GM18870 (cell line): ENCODE measurements around the gene ARID5B.

Experiments used
- ATAC-seq: cut with Tn5 transposase; IDR thresholded peaks from one replicate; pipeline ENCODE4 v1.9.1; 2021; ENCODE audit warnings: moderate library complexity; ENCODE audit not compliant: unreplicated experiment

ARID5B gene

DNA sequence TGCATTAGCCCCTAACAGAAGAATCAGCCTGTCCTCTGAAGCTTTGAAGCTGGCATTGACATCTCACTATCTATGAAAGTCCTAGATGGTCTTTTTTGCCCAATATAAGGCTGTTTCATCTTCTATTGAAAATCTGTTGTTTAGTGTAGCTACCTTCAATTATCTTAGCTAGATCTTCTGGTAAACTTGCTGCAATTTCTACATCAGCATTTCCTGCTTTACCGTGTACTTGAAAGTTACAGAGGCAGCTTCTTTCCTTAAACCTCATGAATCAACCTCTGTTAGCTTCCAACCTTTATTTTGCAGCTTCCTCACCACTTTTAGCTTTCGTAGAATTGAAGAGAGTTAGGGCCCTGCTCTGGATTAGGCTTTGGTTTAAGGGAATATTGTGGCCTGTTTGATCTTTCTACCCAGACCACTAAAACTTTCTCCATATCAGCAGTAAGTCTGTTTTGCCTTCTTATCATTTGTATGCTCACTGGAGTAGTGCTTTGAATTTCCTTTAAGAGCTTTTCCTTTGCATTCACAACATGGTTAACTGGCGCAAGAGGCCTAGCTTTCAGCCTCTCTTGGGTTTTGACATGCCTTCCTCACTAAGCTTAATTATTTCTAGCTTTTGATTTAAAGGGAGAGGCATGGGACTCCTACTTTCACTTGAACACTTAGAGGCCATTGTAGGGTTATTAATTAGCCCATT lies 32.5 kb downstream of the ARID5B start:
- ATAC-seq, result no peak

DNA sequence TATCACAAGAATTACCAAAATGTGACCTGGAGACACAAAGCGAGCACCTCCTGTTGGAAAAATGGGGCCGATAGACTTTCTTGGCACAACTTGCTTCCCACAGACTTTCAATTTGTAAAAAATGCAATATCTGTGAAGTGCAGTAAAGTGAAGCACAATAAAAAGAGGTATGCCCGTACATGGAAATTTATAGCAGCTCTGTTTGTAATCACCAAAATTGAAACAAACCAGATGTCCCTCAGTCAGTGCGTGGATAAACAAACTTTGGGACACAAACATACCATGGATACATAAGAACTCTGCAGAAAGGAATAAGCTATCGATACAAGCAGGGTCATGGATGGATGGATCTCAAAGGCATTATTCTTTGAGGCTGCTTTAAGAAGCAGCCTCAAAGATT lies 33.6 kb downstream of the ARID5B start:
- ATAC-seq, result no peak

DNA sequence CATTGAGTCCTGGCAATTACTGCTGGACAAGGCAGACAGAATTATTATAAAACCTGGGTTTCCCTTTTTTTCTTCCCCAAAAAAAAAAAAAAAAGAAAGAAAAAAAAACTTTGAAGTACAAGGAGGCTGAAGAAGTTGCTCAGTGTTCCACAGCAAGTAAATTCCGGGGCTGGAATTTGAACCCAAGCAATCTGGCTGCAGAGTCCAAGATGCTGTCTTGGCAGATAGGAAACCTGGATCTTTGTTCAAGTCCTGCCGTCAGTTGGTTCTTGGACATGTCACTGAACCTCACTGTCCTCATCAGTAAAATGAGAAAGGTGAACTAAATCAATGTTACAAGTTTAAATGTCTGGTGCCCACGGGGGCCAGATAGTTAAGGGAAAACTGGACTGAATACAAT lies 35.3 kb downstream of the ARID5B start:
- no peak for ATAC-seq

DNA sequence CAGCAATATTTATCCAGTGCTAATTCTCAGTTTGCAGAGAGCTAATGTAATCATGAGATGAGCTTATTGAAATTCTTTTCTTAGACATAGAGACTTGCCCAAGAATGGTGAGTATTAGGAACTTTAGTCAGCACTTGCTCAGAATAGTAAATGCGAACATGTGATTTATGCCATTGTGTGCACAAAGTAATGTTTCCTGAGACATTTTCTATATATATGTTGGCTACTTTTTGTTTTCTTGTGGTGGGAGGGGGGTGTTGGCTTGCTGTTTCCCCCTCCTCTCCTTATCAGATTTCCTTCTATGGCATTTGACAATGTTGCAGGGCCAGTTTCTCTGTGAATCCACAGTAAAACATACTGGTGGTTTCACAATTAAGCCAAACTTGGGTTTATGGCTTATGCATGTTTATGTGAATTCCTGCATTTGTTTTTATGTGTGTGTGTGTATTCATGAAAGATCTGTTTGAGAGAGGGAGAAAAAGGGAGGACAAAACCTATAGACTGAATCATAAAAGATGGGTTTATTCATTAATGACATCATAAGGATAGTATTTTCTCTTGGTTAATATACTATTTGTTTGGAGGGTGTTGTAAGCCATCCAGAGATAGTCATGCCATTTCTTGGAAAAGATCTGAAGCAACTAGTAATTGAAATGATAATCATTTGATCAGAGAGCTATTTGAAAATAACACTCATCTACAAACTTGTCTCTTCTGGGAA lies 36.3 kb downstream of the ARID5B start:
- peak; percentile 35 for ATAC-seq

DNA sequence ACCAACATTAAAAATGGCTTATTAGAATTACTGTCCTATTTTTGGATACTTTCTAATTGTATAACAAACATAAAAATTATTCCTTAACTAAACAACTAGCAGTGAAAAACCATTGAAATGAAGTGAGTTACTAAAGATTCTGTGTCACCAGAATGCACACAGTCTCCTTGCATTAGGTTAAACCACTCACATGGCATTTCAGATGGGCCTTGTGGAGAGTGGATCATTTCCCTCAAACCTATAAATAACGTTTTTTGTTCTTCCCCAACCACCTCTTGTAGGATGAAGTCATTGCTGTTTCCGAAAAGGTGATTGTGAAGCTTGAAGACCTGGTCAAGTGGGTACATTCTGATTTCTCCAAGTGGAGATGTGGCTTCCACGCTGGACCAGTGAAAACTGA lies 38.4 kb downstream of the ARID5B start:
- ATAC-seq, result no peak

DNA sequence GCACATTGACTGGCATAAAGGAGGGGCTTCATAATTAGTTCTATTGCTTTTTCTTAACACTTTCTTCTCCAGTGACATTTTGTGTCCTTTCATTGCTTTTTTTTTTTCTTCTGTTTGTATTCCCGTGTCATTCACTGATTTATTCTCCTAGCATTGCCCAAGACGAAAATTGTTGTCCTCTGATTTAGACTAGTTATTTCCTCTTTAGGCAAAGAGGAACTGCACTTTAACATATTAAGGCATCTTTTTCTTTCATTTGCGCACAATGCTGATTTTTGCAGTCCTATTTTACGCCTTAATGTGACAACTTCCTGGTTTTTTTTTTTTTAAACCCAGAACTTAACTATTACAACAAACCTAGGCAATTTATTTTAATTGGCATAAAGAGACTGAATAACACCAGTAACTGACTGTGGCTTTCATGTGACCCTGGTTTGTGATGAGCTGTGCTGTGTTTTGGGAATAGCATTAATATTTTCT lies 39.7 kb downstream of the ARID5B start:
- no peak for ATAC-seq

DNA sequence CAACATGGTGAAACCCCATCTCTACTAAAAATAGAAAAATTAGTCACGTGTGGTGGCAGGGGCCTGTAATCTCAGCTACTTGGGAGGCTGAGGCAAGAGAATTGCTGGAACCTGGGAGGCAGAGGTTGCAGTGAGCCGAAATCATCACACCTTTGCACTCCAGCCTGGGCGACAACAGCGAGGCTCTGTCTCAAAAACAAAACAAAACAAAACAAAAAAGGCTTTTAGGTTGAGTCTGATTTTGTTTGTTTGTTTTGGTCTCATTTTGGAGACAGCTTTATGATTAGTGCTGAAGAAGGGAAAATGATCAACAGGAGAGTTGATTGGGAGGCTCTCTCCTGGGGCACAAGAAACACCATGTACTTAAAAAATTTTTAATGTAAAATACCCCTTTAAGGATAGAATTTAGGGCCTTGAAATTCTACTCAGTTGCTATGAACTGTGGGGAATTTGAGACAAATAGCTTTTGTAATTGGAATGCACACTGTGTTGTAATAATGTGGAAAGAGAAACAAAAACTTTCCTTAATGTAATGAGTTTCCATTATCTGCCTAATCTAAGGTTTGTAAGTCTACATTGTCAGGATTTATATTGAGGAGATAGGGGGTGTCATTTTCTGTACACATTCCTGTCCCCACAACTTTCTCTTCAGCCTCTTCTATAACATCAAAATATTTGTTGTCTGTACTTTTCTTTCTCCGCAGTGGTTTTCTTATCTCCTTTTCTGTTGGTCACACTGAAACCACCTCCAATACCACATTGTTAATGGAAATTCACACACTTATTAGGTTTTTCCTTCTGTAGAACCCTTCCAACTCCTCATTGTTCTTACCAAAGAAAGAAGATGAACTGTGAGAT lies 41.3 kb downstream of the ARID5B start:
- no peak for ATAC-seq

DNA sequence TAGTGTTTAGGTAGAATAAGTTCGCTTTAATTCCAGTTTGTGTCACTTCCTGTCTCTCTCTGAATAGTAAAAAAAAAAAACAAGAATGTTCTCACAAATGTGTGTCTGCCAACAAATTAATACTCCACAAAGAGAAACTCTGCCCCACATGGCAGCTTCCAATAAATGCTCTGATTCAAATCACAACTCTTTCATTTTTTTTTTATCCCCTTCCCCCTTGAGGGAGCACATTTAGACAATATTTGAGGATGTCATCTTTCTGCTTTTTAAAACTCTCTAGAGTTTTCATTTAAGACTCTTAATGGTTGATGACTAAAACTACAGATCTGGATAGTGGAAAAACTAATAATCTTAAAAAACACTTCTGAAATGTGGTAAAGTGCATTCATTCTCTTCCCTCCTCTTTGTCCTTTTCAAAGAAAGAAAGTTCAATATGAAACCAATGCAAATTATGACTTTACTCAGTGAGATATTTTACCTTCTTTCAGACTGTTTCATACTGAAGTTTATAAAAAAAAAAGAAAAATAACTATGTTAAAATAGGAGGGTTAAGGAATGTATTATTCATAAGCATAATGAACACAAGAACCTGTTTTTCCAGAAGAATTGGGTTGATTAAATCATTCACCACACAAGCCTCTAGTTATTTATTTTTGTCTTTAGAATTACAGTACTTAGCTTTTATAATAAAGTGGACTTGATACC lies 42.3 kb downstream of the ARID5B start:
- peak; percentile 50 for ATAC-seq

DNA sequence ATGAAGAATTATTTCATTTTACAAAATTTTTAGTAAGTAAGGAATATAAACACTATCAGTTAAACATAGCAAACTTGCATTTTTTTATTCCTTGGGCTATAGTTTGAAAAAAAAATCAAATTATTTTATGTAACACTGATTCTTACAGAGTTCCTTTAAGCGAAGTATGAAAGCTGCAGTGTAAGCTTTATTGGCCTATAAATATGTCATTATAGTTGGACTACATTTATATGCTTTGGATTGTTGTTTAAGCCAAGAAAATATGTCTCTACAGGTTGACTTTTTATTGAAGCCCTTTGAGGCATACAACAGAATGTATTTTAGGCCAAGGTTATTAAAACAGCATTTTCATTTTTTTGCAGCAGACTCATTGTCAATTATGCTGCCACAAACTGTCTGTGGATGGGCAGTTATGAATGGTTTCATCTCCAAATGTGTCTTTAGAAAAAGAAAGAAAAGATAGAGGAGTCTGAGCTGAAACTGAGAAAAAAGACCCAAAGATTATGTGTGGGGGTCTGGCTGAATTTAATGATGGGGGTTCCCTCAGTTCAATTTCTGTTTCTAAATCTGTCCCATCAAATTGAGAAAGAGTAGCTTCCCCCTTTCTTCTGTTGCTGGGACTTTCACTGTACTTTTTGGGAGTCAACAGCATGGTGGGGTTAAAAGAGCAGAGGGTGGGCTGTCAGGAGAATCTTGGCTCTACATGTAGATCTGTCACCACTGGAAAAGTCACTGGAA lies 43.1 kb downstream of the ARID5B start:
- no peak for ATAC-seq

DNA sequence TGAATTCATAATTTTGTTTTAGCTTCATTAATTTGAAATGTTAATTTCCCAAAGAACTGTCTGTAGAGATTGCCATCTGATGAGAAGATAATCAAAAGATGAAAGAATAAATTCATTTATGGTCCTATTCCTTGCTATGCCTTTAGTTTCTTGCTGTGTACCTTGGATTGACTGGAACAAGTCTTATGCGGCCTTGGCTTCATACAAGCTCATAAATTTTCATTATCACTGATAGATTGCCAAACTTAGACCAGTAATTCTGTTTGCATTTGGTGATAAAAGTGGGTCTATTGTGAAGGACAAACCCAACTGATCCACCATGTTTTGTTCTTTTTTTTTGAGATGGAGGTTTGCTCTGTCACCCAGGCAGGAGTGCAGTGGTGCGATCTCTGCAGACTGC lies 48.2 kb downstream of the ARID5B start:
- no peak for ATAC-seq

DNA sequence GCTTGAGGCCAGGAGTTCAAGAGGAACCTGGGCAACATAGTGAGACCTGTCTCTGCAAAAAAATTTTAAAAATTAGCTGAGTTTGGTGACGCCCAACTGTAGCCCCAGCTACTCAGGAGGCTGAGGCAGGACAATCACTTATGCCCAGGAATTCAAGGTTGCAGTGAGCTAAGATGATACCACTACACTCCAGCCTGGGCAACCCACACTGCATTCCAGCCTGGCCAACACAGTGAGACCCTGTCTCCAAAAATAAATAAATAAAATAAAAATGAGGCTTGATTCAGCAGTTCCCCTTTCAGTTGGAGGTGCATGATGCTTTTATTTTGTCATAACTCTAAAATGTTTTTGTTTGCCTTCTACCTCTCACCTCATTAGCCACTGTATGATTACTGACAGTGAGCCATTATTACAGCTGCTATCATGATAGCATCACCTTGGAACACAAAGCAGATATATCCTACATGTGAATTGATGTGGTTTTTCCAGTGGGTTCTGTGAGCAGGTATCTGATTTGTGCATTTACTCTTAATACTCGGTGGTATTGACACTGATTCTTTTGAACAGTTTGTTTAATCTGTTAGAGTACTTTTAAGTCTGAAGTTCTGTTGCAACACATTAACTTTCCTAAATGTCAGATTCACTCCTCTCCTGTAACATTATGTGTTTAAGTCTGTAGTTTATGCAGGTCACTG lies 49.1 kb downstream of the ARID5B start:
- no peak for ATAC-seq

DNA sequence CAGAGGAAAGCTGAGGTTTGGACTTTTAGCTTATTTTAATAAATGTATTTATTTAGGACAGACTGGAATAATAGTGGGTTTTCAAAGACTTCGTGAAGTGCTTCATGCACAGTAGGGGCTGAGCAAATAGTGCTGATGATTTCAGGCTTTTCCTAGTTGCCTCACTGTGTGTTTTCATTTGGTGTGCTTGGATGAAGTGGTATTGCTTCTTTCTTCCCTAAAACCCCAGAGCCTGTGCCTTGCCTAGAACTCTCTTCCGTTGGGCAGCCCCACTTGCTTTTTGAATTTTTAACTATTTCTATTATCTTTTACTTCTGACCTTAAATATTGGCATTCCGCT lies 49.6 kb downstream of the ARID5B start:
- no peak for ATAC-seq

DNA sequence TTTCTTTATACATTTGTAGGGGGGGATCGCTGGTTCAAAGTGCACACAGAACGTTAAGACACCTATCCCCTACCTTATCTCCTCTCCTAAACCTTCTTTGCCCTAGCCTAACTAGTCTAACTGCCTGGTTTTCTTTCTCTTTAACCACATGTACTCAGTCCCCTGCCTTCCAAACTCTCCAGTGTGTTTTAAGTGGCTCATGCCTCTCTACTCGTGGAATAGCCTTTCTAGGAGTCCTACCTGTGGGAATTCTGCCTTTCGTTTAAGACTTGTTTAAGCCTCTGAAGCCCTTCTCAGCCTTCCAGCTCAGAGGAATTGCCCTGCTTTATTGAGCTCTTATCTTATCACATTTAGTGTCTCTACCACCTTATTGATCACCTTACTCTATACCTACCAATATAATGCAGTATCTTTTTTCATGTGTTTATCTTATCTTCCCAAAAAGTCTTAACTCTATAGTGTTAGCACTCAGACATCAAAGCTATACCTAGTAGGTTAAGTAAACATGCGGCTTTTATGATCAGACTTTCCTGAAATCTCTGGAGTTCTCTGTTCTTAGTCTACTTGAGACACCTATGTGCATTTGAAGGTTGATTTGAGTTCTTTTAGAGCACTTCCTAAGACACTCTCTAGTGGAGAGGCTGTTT lies 50.7 kb downstream of the ARID5B start:
- no peak for ATAC-seq

DNA sequence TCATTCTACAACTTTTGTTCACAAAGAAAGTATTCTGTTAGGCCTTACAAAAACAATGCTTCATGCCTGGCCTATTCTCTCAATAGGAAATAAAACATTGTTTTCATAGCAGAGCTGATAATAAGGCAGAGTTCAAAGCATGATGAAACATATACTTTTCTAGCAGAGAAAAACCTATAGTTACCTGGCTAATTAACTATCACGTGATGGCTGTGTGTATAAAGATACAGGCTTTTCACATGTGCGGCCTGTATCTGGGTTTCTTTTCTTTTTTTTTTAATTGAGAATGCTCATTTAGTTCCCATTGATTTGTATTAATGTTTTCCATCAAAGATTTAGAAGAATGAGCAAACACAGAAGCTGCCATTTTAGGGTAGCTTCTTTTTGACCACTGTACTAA lies 51.7 kb downstream of the ARID5B start:
- no peak for ATAC-seq

DNA sequence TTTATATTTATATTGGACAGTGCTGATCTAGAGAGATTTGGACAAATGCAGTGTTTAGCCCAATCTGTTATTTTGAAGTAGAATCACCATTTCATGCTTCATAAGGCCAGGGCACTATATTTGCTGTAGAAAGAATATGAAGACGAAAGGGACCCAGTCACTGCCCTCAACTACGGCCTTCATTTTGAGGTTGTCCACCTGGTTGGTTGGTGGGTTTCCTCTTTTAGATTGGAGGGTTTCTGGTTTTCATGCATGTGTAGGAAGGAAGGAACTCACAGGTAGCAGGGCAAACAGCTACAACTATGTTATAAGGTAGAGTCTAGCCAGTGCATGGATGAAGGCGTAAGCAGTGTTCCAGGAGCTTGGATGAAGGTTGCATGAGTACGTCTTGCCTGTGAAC lies 56.3 kb downstream of the ARID5B start:
- no peak for ATAC-seq

DNA sequence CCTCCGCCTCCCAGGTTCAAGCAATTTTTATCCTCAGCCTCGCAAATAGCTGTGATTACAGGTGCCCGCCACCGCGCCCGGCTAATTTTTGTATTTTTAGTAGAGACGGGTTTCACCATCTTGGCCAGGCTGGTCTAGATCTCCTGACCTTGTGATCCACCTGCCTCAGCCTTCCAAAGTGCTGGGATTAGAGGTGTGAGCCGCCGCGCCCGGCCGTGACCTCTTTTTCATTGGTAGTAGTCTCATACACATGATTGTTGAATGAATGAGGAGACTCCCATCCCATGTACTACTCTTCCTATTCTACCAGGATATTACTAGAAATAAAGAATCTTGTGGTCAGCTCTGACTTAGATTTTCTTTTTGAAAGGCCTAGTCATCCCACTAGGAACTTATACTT lies 56.8 kb downstream of the ARID5B start:
- no peak for ATAC-seq

DNA sequence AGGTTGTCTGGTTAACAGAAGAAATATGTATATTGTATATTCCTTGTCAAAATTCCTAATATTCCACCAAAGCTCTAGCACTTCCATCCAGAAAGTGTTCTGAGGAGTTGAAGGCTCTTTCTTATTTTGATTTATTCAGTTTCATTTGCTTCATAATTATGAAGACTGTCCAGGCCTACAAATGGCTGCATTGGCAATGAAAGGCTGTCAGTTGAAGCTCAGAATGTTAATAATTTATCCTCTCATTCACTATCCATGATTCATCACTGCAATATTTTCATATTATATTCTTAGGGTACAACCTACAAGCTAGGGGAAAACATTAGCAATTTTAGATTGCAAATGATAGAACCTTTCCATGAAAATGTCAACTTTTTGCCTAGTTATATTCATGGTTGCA lies 57.3 kb downstream of the ARID5B start:
- no peak for ATAC-seq

DNA sequence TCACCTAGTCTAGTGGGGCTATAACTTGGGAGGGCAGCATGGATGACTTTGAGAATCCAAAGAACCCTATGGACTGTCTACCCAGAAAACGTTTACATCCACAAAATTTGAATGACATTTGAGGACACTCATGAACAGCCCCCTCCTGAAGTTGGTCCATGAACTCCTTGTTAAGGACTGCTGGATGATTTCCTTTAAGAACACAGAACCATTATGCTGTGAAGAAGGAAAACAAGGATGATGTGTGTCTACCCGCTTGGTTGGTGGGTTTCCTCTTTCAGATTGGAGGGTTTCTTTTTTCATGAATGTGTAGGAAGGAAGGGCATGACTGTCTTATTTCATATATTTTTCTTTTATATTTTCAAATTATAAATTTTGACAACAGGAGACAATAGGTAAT lies 58.3 kb downstream of the ARID5B start:
- no peak for ATAC-seq

DNA sequence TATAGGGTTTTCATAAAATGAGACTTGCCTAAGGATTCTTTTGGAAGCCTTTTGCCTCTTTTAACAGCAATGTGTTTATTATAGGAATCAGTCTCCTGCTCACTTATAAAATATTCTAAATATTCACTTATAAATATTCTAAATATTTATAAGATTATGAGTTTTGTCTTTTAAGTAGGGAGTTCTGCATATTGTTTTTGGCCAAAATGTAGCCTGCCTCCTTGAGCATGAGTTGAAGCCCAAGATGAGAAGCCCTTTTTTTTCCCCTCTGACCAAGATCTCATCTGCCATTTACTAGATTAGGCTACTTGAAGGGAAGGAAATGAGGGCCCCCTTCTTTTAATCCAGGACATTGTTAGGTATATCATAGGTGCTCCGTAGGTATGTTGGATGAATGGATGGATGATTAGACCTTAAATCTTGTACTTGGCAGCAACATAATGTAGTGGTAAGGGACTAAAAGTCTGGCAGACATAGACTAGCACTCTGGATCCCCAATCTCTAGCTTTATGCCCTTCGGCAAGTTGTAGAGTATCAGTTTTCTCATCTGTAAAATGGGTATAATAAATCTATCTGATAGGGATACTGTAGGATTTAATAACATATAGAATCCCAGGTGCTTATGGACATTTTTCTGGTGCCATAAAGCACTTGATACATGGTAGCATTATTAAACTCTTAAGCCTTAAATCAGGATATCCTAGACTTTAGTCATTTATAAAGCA lies 59.1 kb downstream of the ARID5B start:
- no peak for ATAC-seq
